Measurements from ENCODE around the gene CELF2.
"Not testable (repeated sequence)": the region's sequence is repeated elsewhere in the genome, so short reads cannot be mapped to it uniquely, and the experiment has no call there.

CELF2 gene

GRCh38 chr10:11116361-11116760 is 98.7 kb downstream of the CELF2 start:
- Histone ChIP-seq H3K4me3 (ENCODE audit: low read depth, low read length) (no peak overlapping the region), H3K9ac (ENCODE audit: low read length) (no peak overlapping the region), H3K27me3 (ENCODE audit: control insufficient read depth, insufficient read depth, low read length) (no peaks in the 10 kb centered on the region), H3K27ac (ENCODE audit: low read depth, low read length) (no peak overlapping the region), H3K4me1 (ENCODE audit: control insufficient read depth, insufficient read depth, low read length) (no peaks in the 10 kb centered on the region), H3K36me3 (ENCODE audit: control insufficient read depth, insufficient read depth, low read length) (no peaks in the 10 kb centered on the region), H3K9me3 (ENCODE audit: control insufficient read depth, insufficient read depth, low read depth, low read length) (no peaks in the 10 kb centered on the region)

DNA sequence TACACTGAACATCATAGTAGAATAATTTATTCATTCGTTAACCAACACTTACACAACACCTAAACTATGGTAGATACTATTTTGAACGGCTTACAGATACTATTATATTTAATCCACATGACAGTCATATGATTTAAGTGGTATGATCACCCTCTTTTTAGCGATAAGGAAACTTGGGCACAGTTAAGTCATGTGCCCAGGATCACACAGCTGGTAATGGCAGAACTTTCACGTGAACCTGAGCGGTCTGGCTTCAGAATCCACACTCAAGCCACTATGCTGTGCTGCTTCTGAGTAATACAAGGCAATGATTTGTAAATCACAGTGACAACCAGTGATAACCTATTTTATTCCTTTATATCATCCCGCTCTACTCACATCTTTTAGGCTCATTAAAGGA is 99.1 kb downstream of the CELF2 start:
- Histone ChIP-seq H3K9ac (ENCODE audit: low read length) (no peak overlapping the region), H3K4me3 (ENCODE audit: low read depth, low read length) (no peak overlapping the region), H3K4me1 (ENCODE audit: control insufficient read depth, insufficient read depth, low read length) (no peaks in the 10 kb centered on the region), H3K27me3 (ENCODE audit: control insufficient read depth, insufficient read depth, low read length) (no peaks in the 10 kb centered on the region), H3K36me3 (ENCODE audit: control insufficient read depth, insufficient read depth, low read length) (no peaks in the 10 kb centered on the region), H3K9me3 (ENCODE audit: control insufficient read depth, insufficient read depth, low read depth, low read length) (no peaks in the 10 kb centered on the region), H3K27ac (ENCODE audit: low read depth, low read length) (no peak overlapping the region)

- no peak overlapping the region for H3K27ac ChIP-seq (ENCODE audit: low read depth, low read length)
- H3K9me3 ChIP-seq (ENCODE audit: control insufficient read depth, insufficient read depth, low read depth, low read length) = no peaks in the 10 kb centered on the region
- no peaks in the 10 kb centered on the region for H3K36me3 ChIP-seq (ENCODE audit: control insufficient read depth, insufficient read depth, low read length)
- H3K4me1 ChIP-seq (ENCODE audit: control insufficient read depth, insufficient read depth, low read length) = no peaks in the 10 kb centered on the region
- no peaks in the 10 kb centered on the region for H3K27me3 ChIP-seq (ENCODE audit: control insufficient read depth, insufficient read depth, low read length)
- H3K4me3 ChIP-seq (ENCODE audit: low read depth, low read length) = no peak overlapping the region
- no peak overlapping the region for H3K9ac ChIP-seq (ENCODE audit: low read length)
Measured at GRCh38 chr10:11118686-11119085, 101.0 kb downstream of the CELF2 start.

DNA sequence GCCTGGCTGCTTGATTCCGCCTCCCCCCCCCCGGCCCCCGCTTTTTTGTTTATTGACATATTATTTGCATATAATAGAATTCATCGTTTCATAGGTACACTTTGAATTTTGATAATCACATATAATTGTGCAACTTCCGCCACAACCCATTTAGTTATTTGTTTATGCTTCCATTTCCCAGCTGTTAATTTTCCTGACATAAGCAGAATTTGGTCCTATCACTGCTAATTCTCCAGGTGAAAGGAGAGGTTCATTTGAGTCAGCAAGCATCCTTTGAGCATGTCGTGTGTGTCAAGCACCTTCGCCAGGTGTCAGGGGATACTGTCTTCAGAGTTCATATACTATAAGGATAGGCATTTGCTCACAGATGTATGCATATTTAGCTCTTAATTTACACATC is 102.2 kb downstream of the CELF2 start:
- H3K36me3 ChIP-seq (ENCODE audit: control insufficient read depth, insufficient read depth, low read length) = no peaks in the 10 kb centered on the region
- H3K27ac ChIP-seq (ENCODE audit: low read depth, low read length) = no peak overlapping the region
- H3K4me1 ChIP-seq (ENCODE audit: control insufficient read depth, insufficient read depth, low read length) = peaks cover 2% of the 10 kb centered on the region; the same call in 1 of the 2 replicates
- H3K9me3 ChIP-seq (ENCODE audit: control insufficient read depth, insufficient read depth, low read depth, low read length) = no peaks in the 10 kb centered on the region
- no peak overlapping the region for H3K4me3 ChIP-seq (ENCODE audit: low read depth, low read length)
- no peak overlapping the region for H3K9ac ChIP-seq (ENCODE audit: low read length)
- no peaks in the 10 kb centered on the region for H3K27me3 ChIP-seq (ENCODE audit: control insufficient read depth, insufficient read depth, low read length)

GRCh38 chr10:11120711-11121110 is 103.0 kb downstream of the CELF2 start:
- H3K9me3 ChIP-seq (ENCODE audit: control insufficient read depth, insufficient read depth, low read depth, low read length) = no peaks in the 10 kb centered on the region

DNA sequence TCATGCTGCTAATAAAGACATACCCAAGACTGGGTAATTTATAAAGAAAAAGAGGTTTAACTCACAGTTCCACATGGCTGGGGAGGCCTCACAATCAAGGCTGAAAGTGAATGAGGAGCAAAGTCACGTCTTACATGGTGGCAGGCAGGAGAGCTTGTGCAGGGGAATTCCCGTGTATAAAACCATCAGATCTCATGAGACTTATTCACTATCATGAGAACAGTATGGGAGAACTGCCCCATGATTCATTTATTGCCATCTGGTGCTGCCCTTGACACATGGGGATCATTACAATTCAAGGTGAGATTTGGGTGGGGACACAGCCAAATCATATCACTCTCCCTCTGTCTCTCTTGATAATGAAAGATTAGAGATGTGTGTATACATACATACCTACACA is 106.2 kb downstream of the CELF2 start:
- H3K9ac ChIP-seq (ENCODE audit: low read length); H3K4me3 ChIP-seq (ENCODE audit: low read depth, low read length); H3K27ac ChIP-seq (ENCODE audit: low read depth, low read length); H3K27me3 ChIP-seq (ENCODE audit: control insufficient read depth, insufficient read depth, low read length); H3K9me3 ChIP-seq (ENCODE audit: control insufficient read depth, insufficient read depth, low read depth, low read length); H3K36me3 ChIP-seq (ENCODE audit: control insufficient read depth, insufficient read depth, low read length); H3K4me1 ChIP-seq (ENCODE audit: control insufficient read depth, insufficient read depth, low read length): not testable (repeated sequence)

More at GRCh38 chr10:11120711-11121110, 103.0 kb downstream of the CELF2 start:
- Histone ChIP-seq H3K36me3 (ENCODE audit: control insufficient read depth, insufficient read depth, low read length) (no peaks in the 10 kb centered on the region), H3K27me3 (ENCODE audit: control insufficient read depth, insufficient read depth, low read length) (no peaks in the 10 kb centered on the region), H3K4me1 (ENCODE audit: control insufficient read depth, insufficient read depth, low read length) (peaks cover 3% of the 10 kb centered on the region; the same call in 1 of the 2 replicates), H3K27ac (ENCODE audit: low read depth, low read length) (no peak overlapping the region), H3K9ac (ENCODE audit: low read length) (no peak overlapping the region), H3K4me3 (ENCODE audit: low read depth, low read length) (no peak overlapping the region)

GRCh38 chr10:11125004-11125403 is 107.3 kb downstream of the CELF2 start:
- H3K9me3 ChIP-seq (ENCODE audit: control insufficient read depth, insufficient read depth, low read depth, low read length) = no peaks in the 10 kb centered on the region
- no peak overlapping the region for H3K4me3 ChIP-seq (ENCODE audit: low read depth, low read length)
- H3K9ac ChIP-seq (ENCODE audit: low read length) = no peak overlapping the region
- H3K27ac ChIP-seq (ENCODE audit: low read depth, low read length) = no peak overlapping the region
- H3K4me1 ChIP-seq (ENCODE audit: control insufficient read depth, insufficient read depth, low read length) = peaks cover 3% of the 10 kb centered on the region; the same call in 1 of the 2 replicates
- H3K36me3 ChIP-seq (ENCODE audit: control insufficient read depth, insufficient read depth, low read length) = no peaks in the 10 kb centered on the region
- no peaks in the 10 kb centered on the region for H3K27me3 ChIP-seq (ENCODE audit: control insufficient read depth, insufficient read depth, low read length)

GRCh38 chr10:11127017-11127416 is 109.3 kb downstream of the CELF2 start:
- H3K27me3 ChIP-seq (ENCODE audit: control insufficient read depth, insufficient read depth, low read length); H3K36me3 ChIP-seq (ENCODE audit: control insufficient read depth, insufficient read depth, low read length): not testable (repeated sequence)

DNA sequence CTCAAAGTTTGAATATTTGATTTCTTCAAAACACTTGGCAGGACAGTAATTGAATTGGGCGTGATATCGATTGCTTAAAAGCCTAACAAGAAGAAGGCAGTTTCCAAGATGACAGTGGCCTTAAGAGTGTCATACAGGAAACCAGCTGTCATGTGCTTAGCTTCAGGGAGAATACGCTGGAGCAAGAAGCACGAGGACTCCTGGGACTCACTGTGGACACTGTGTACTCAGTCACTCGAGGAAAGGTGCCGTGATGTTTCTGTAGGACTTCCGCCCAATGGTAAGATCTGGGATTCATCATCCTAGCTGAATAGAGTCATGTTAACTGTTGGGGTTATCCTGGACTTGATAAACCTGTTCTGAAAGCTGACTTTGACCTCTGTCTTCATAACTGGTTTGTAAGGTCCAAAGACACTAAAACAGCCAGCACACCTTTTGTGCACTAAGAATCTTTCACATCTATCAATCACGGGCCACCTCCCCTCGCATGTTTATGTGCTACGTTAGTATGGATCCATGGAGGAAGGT is 113.5 kb downstream of the CELF2 start:
- Histone ChIP-seq H3K4me1 (ENCODE audit: control insufficient read depth, insufficient read depth, low read length) (peaks cover 6% of the 10 kb centered on the region; the same call in 1 of the 2 replicates), H3K9ac (ENCODE audit: low read length) (no peak overlapping the region), H3K9me3 (ENCODE audit: control insufficient read depth, insufficient read depth, low read depth, low read length) (no peaks in the 10 kb centered on the region), H3K27me3 (ENCODE audit: control insufficient read depth, insufficient read depth, low read length) (no peaks in the 10 kb centered on the region), H3K36me3 (ENCODE audit: control insufficient read depth, insufficient read depth, low read length) (no peaks in the 10 kb centered on the region), H3K27ac (ENCODE audit: low read depth, low read length) (no peak overlapping the region), H3K4me3 (ENCODE audit: low read depth, low read length) (no peak overlapping the region)

More at GRCh38 chr10:11127017-11127416, 109.3 kb downstream of the CELF2 start:
- not testable (repeated sequence) for H3K4me3 ChIP-seq (ENCODE audit: low read depth, low read length); H3K9ac ChIP-seq (ENCODE audit: low read length); H3K27ac ChIP-seq (ENCODE audit: low read depth, low read length); H3K9me3 ChIP-seq (ENCODE audit: control insufficient read depth, insufficient read depth, low read depth, low read length); H3K4me1 ChIP-seq (ENCODE audit: control insufficient read depth, insufficient read depth, low read length)

- Histone ChIP-seq H3K9ac (ENCODE audit: low read length) (no peak overlapping the region), H3K4me3 (ENCODE audit: low read depth, low read length) (no peak overlapping the region), H3K27ac (ENCODE audit: low read depth, low read length) (no peak overlapping the region), H3K4me1 (ENCODE audit: control insufficient read depth, insufficient read depth, low read length) (peaks cover 6% of the 10 kb centered on the region; the same call in 1 of the 2 replicates), H3K27me3 (ENCODE audit: control insufficient read depth, insufficient read depth, low read length) (no peaks in the 10 kb centered on the region), H3K36me3 (ENCODE audit: control insufficient read depth, insufficient read depth, low read length) (no peaks in the 10 kb centered on the region), H3K9me3 (ENCODE audit: control insufficient read depth, insufficient read depth, low read depth, low read length) (no peaks in the 10 kb centered on the region)
Measured at GRCh38 chr10:11134411-11134810, 116.7 kb downstream of the CELF2 start.

- Histone ChIP-seq H3K9me3 (ENCODE audit: control insufficient read depth, insufficient read depth, low read depth, low read length) (no peaks in the 10 kb centered on the region), H3K4me1 (ENCODE audit: control insufficient read depth, insufficient read depth, low read length) (peaks cover 6% of the 10 kb centered on the region; the same call in 1 of the 2 replicates), H3K36me3 (ENCODE audit: control insufficient read depth, insufficient read depth, low read length) (no peaks in the 10 kb centered on the region), H3K4me3 (ENCODE audit: low read depth, low read length) (no peak overlapping the region), H3K27me3 (ENCODE audit: control insufficient read depth, insufficient read depth, low read length) (no peaks in the 10 kb centered on the region), H3K27ac (ENCODE audit: low read depth, low read length) (no peak overlapping the region), H3K9ac (ENCODE audit: low read length) (no peak overlapping the region)
Measured at GRCh38 chr10:11135709-11136108, 118.0 kb downstream of the CELF2 start.

Measured in HUES6 (cell line).